HepG2 (cell line): Measurements from ENCODE around the gene CCDC157. TPM values are rescaled to one million over a fixed set of nuclear protein-coding genes. Genes with fewer than 3 reads are reported as not detected.
"Not testable (repeated sequence)": the region's sequence is repeated elsewhere in the genome, so short reads cannot be mapped to it uniquely, and the experiment has no call there.

ENCODE experiments used
- ATAC-seq: fragments of 200-7000 bp; cut with Tn5 transposase; 3 replicates; pipeline ENCODE4 v1.9.1; 2020; ENCODE audit warnings: mild to moderate bottlenecking, moderate library complexity
- BruUV-seq: library from RNA; stranded (reverse); fragments of 400-500 nt; replicated peaks from 2 replicates; lab custom pipeline; 2021; lab: Mats Ljungman, UMichigan
- CTCF ChIA-PET: fragments of 300-600 bp; formaldehyde crosslinking; extraction: SDS; loops from one replicate; lab custom pipeline; 2021; ENCODE audit warnings: low total read pairs, inconsistent platforms, low intra/inter-chr PET ratio; lab: Yijun Ruan, JAX
- POLR2A ChIA-PET: fragments of 350-600 bp; sonication (Branson Sonifier 250); formaldehyde crosslinking; loops from one replicate; lab custom pipeline; 2020; ENCODE audit warnings: antibody characterized with exemption, inconsistent platforms; lab: Yijun Ruan, JAX
- DNase-seq: peaks from one replicate; pipeline ENCODE4 v3.0.0-alpha.2; 2015; ENCODE audit warnings: low spot score
- FAIRE-seq: peaks from 3 replicates; lab custom pipeline; 2011; peaks lifted over from hg19 to GRCh38; lab: Jason Lieb, UNC
- H2AFZ ChIP-seq: one replicate; pipeline ENCODE4 v1.6.1; 2011; ENCODE audit warnings: low read length, inconsistent platforms
- H3K27ac ChIP-seq: fragments of 300-600 bp; 3 replicates; pipeline ENCODE4 v1.8.0; 2011; ENCODE audit warnings: mixed run types, mild to moderate bottlenecking, mixed read lengths, low read length, inconsistent platforms; ENCODE audit not compliant: insufficient read depth; ENCODE audit errors: extremely low read length
- H3K27me3 ChIP-seq, 2 experiments: fragments of 200-600 bp in 1 of 2; 2 replicates in 1 of 2; 3 replicates in 1 of 2; pipeline versions ENCODE4 v1.6.0 to v1.8.0; 2011; ENCODE audit warnings: low read length in 2 of 2, mild to moderate bottlenecking in 2 of 2, moderate library complexity in 2 of 2, inconsistent platforms in 1 of 2; ENCODE audit not compliant: insufficient read depth in 2 of 2, control insufficient read depth in 1 of 2
- H3K36me3 ChIP-seq, 2 experiments: fragments of 200-600 bp in 1 of 2; replicated peaks in 1 of 2; 2 replicates in 1 of 2; 3 replicates in 1 of 2; pipeline versions ENCODE4 v1.5.1 to v1.8.0; 2011; ENCODE audit warnings: low read length in 2 of 2, inconsistent platforms in 1 of 2; ENCODE audit not compliant: insufficient read depth in 2 of 2, control insufficient read depth in 1 of 2
- H3K4me1 ChIP-seq: 2 replicates; pipeline ENCODE4 v1.5.1; 2012; ENCODE audit warnings: low read length, inconsistent platforms; ENCODE audit not compliant: insufficient read depth
- H3K4me2 ChIP-seq: 2 replicates; pipeline ENCODE4 v1.6.0; 2011; ENCODE audit warnings: low read depth, low read length, inconsistent platforms
- H3K4me3 ChIP-seq, 3 experiments: fragments of 200-600 bp in 1 of 3; sonication (generic), shearing (Covaris generic) in 1 of 3; replicated peaks in 1 of 3; 2 replicates each; pipeline ENCODE4 v1.5.1; 2011 to 2016; ENCODE audit warnings: low read length in 3 of 3, inconsistent platforms in 2 of 3, low read depth in 2 of 3, mild to moderate bottlenecking in 2 of 3, control low read depth in 1 of 3, mixed read lengths in 1 of 3; ENCODE audit not compliant: insufficient read depth in 1 of 3
- H3K79me2 ChIP-seq: one replicate; pipeline ENCODE4 v1.6.1; 2011; ENCODE audit warnings: low read length, inconsistent platforms; ENCODE audit not compliant: insufficient read depth
- H3K9ac ChIP-seq: 2 replicates; pipeline ENCODE4 v1.6.0; 2011; ENCODE audit warnings: mild to moderate bottlenecking, low read depth, low read length, inconsistent platforms; ENCODE audit not compliant: insufficient read depth
- H3K9me3 ChIP-seq: 2 replicates; pipeline ENCODE4 v1.5.1; 2012; ENCODE audit warnings: mild to moderate bottlenecking, low read length
- H4K20me1 ChIP-seq: 2 replicates; pipeline ENCODE4 v1.6.0; 2011; ENCODE audit warnings: inconsistent platforms, mild to moderate bottlenecking, low read length, moderate library complexity; ENCODE audit not compliant: insufficient read depth
- IRF9 ChIP-seq: sonication (generic); formaldehyde crosslinking; IDR thresholded peaks from 2 replicates; pipeline ENCODE4 v1.8.0; 2022; ENCODE audit warnings: missing genetic modification reagents, mild to moderate bottlenecking, borderline replicate concordance
- NRL ChIP-seq: sonication (generic); formaldehyde crosslinking; IDR thresholded peaks from 2 replicates; pipeline ENCODE4 v1.5.0; 2020; ENCODE audit warnings: missing genetic modification reagents, mild to moderate bottlenecking, moderate library complexity, borderline replicate concordance
- PHF5A ChIP-seq: IDR thresholded peaks from one replicate; pipeline ENCODE4 v1.6.1; 2018; ENCODE audit warnings: low read depth, missing genetic modification reagents; ENCODE audit not compliant: unreplicated experiment
- SPEN ChIP-seq: sonication (generic); formaldehyde crosslinking; IDR thresholded peaks from 2 replicates; pipeline ENCODE4 v1.5.1; 2020; ENCODE audit warnings: low read depth, mild to moderate bottlenecking, missing genetic modification reagents
- TAF15 ChIP-seq: fragments of 200-400 bp; formaldehyde crosslinking; IDR thresholded peaks from one replicate; pipeline ENCODE4 v1.6.1; 2018; ENCODE audit warnings: mild to moderate bottlenecking, low read depth, low read length; ENCODE audit not compliant: poor library complexity, severe bottlenecking
- WGBS: methylation state at CpG from one replicate; pipeline ENCODE4 v1.1.6; 2017; ENCODE audit warnings: low lambda C conversion rate; 5-methylcytosine and 5-hydroxymethylcytosine counted together
- in situ Hi-C: cut with HindIII; loops from 2 replicates; pipeline ENCODE4 v1.10.0; 2017; ENCODE audit warnings: low pct_unique_long_range_greater_than_20kb; ENCODE audit not compliant: extremely low pct_ligation_motif_present
- intact Hi-C: fragments of 100-400 bp; cut with micrococcal nuclease; formaldehyde crosslinking; loops from one replicate; pipeline ENCODE4 v1.10.0; 2022; ENCODE audit not compliant: unreplicated experiment
- polyA plus RNA-seq, 8 experiments: library from polyadenylated mRNA; depleted of rRNA in 3 of 8; stranded (reverse) in 7 of 8; unstranded in 1 of 8; fragments of >200 nt; fragmentation: Illumina TruSeq in 4 of 8; extraction: Trizol in 4 of 8; gene quantifications; 2 replicates each; pipeline versions ENCODE4 v1.2.1 to v1.2.3, GENCODE V29; 2011 to 2016; ENCODE audit warnings: low read depth in 4 of 8, missing spikeins in 1 of 8, mixed read lengths in 1 of 8; ENCODE audit not compliant: insufficient read depth in 1 of 8
- total RNA-seq, 5 experiments: library from RNA; depleted of rRNA; stranded (reverse); fragments of >200 nt; fragmentation: Illumina TruSeq; extraction: Trizol; gene quantifications; 2 replicates each; pipeline ENCODE4 v1.2.3, GENCODE V29; 2016; ENCODE audit warnings: low read depth in 1 of 5
- TF ChIP-seq, protein P1 (sequence below): sonication (generic); formaldehyde crosslinking; IDR thresholded peaks from 2 replicates; pipeline ENCODE4 v1.5.0; 2020; ENCODE audit warnings: mild to moderate bottlenecking, missing genetic modification reagents, moderate library complexity
- TF ChIP-seq, protein P2 (sequence below), 2 experiments: IDR thresholded peaks; 2 replicates each; pipeline ENCODE4 v1.6.1; 2011 to 2012; ENCODE audit warnings: low read length in 2 of 2, borderline replicate concordance in 1 of 2, low read depth in 1 of 2, mild to moderate bottlenecking in 1 of 2, moderate library complexity in 1 of 2

The CCDC157 gene
- total and polyA plus RNA-seq, 2 of the 13 experiments (the other 11 are each of a cell fraction or from before 2014, with no cell fraction given) = 1.4 to 1.6 TPM

DNA sequence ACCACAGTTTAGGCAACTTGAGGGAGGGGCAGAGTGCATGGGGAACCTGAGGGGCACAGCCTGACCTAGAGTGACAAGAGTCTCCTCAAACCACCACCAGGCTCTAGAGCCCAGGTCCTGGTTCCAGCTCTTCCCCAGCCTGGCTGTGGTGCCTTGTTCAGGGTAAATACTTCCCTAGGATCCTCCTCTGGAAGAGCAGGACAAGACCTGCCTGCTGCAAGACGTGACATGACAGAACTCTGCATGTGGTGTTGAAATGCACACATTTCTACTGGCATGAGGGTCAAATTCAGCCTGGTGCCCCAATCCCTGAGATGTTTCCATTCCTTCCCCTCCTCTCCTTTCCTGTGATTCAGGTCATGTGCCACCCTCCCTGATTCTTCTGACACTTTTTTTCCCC, 43.4 kb downstream of the CCDC157 start:
- FAIRE-seq (no peak), DNase-seq (no peak), ATAC-seq (no peak)
- Histone ChIP-seq H3K79me2 (no peaks in the 10 kb centered on the region), H3K27me3 (no peaks in the 10 kb centered on the region), H3K9ac (no peak overlapping the region), H3K9me3 (no peaks in the 10 kb centered on the region), H3K27ac (no peak overlapping the region), H3K4me2 (no peak overlapping the region), H3K4me1 (peaks cover 70% of the 10 kb centered on the region), H4K20me1 (no peaks in the 10 kb centered on the region), H2AFZ (no peak overlapping the region), H3K4me3 (no peak overlapping the region), H3K36me3 (no peaks in the 10 kb centered on the region; a peak in 1 of 5 replicates)
- BruUV-seq = no TSS peak
- CTCF ChIA-PET = no interaction called here
- WGBS = 100% methylated on average over 1 of the region's 1 CpG
- intact Hi-C loops (no loop called here), in situ Hi-C loops (no loop called here)
- POLR2A ChIA-PET = no interaction called here
- no peak for TF ChIP-seq TAF15
- TF ChIP-seq PHF5A (CRISPR knock-in tag) = no peak
- TF ChIP-seq, protein P1, sequence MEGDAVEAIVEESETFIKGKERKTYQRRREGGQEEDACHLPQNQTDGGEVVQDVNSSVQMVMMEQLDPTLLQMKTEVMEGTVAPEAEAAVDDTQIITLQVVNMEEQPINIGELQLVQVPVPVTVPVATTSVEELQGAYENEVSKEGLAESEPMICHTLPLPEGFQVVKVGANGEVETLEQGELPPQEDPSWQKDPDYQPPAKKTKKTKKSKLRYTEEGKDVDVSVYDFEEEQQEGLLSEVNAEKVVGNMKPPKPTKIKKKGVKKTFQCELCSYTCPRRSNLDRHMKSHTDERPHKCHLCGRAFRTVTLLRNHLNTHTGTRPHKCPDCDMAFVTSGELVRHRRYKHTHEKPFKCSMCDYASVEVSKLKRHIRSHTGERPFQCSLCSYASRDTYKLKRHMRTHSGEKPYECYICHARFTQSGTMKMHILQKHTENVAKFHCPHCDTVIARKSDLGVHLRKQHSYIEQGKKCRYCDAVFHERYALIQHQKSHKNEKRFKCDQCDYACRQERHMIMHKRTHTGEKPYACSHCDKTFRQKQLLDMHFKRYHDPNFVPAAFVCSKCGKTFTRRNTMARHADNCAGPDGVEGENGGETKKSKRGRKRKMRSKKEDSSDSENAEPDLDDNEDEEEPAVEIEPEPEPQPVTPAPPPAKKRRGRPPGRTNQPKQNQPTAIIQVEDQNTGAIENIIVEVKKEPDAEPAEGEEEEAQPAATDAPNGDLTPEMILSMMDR (CRISPR knock-in tag) = no peak
- TF ChIP-seq SPEN (CRISPR knock-in tag) = no peak
- TF ChIP-seq IRF9 (CRISPR knock-in tag) = no peak
- TF ChIP-seq, protein P2, sequence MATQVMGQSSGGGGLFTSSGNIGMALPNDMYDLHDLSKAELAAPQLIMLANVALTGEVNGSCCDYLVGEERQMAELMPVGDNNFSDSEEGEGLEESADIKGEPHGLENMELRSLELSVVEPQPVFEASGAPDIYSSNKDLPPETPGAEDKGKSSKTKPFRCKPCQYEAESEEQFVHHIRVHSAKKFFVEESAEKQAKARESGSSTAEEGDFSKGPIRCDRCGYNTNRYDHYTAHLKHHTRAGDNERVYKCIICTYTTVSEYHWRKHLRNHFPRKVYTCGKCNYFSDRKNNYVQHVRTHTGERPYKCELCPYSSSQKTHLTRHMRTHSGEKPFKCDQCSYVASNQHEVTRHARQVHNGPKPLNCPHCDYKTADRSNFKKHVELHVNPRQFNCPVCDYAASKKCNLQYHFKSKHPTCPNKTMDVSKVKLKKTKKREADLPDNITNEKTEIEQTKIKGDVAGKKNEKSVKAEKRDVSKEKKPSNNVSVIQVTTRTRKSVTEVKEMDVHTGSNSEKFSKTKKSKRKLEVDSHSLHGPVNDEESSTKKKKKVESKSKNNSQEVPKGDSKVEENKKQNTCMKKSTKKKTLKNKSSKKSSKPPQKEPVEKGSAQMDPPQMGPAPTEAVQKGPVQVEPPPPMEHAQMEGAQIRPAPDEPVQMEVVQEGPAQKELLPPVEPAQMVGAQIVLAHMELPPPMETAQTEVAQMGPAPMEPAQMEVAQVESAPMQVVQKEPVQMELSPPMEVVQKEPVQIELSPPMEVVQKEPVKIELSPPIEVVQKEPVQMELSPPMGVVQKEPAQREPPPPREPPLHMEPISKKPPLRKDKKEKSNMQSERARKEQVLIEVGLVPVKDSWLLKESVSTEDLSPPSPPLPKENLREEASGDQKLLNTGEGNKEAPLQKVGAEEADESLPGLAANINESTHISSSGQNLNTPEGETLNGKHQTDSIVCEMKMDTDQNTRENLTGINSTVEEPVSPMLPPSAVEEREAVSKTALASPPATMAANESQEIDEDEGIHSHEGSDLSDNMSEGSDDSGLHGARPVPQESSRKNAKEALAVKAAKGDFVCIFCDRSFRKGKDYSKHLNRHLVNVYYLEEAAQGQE (IDR thresholded peaks at IDR 0.05; ENCODE audit: borderline replicate concordance in 1 of 2, low read depth in 1 of 2, low read length in 2 of 2) = no peak
- no peak for TF ChIP-seq NRL

DNA sequence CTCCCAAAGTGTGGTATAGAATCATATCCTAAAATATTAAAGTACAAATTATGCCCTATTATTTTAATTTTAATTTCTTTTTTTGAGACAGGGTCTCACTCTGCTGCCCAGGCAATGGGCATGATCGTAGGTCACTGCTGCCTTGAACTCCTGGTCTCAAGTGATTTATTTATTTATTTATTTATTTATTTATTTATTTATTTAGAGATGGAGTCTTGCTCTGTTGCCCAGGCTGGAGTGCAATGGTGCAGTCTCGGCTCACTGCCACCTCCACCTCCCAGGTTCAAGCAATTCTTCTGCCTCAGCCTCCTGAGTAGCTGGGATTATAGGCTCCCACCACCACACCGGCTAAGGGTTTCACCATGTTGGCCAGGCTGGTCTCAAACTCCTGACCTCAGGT, 44.2 kb downstream of the CCDC157 start:
- ATAC-seq, BruUV-seq, CTCF ChIA-PET, FAIRE-seq, DNase-seq, intact Hi-C loops, H3K27me3 ChIP-seq, H3K4me2 ChIP-seq, H3K4me3 ChIP-seq, H3K9ac ChIP-seq, H3K27ac ChIP-seq, H2AFZ ChIP-seq, H3K9me3 ChIP-seq, in situ Hi-C loops, H3K79me2 ChIP-seq, H4K20me1 ChIP-seq, H3K36me3 ChIP-seq: not testable (repeated sequence)
- H3K4me1 ChIP-seq = peaks cover 70% of the 10 kb centered on the region
- POLR2A ChIA-PET = interaction anchor here (6.5 kb wide), 1 partner anchor 22 kb away, joined by 65 read pairs; no protein-coding TSS in a partner anchor
- WGBS = 96% methylated on average over 3 of the region's 3 CpGs
